SU-DHL-6 (cell line): ENCODE results near the gene RMP24.

Experiments used
- EZH2phosphoT487 ChIP-seq: fragments of 200-600 bp; sonication (generic), shearing (Covaris generic); conservative IDR thresholded peaks from 2 replicates; pipeline ENCODE4 v1.6.1; 2018; ENCODE audit warnings: mild to moderate bottlenecking, antibody characterized with exemption, low read length, moderate library complexity, mixed read lengths
- TF ChIP-seq, protein P1 (sequence below): fragments of 200-600 bp; sonication (generic); IDR thresholded peaks from one replicate; pipeline ENCODE4 v1.5.1; 2017; ENCODE audit warnings: antibody characterized with exemption, mild to moderate bottlenecking, low read length, moderate library complexity; ENCODE audit not compliant: insufficient read depth, poor library complexity, severe bottlenecking

DNA sequence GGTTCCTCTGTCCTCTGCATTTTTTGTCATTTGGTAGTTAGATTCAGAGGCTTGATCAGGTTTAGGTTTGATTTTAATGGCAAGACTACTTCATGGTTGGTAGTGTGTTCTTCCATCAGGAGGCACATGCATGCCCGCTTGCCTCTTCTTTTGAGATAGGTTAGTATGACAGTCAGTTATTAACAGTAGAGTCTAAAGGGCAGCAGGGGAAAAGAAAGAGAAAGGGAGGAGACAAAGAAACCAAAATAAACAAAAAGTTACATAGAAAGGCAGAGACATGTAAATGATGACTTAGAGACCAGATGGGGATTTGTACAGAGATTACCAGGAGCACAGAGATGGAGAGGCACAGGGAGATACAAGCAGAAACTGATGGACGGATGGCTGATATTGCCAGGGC lies 10.2 kb upstream of the RMP24 start:
- TF ChIP-seq, protein P1, sequence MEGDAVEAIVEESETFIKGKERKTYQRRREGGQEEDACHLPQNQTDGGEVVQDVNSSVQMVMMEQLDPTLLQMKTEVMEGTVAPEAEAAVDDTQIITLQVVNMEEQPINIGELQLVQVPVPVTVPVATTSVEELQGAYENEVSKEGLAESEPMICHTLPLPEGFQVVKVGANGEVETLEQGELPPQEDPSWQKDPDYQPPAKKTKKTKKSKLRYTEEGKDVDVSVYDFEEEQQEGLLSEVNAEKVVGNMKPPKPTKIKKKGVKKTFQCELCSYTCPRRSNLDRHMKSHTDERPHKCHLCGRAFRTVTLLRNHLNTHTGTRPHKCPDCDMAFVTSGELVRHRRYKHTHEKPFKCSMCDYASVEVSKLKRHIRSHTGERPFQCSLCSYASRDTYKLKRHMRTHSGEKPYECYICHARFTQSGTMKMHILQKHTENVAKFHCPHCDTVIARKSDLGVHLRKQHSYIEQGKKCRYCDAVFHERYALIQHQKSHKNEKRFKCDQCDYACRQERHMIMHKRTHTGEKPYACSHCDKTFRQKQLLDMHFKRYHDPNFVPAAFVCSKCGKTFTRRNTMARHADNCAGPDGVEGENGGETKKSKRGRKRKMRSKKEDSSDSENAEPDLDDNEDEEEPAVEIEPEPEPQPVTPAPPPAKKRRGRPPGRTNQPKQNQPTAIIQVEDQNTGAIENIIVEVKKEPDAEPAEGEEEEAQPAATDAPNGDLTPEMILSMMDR, result no peak
- TF ChIP-seq EZH2phosphoT487, result no peak
